BJ (cell line): ENCODE measurements around the gene FANK1. TPM values are rescaled to one million over a fixed set of nuclear protein-coding genes. Genes with fewer than 3 reads are reported as not detected.
"Not testable (repeated sequence)": the region's sequence is repeated elsewhere in the genome, so short reads cannot be mapped to it uniquely, and the experiment has no call there.

Experiments
- CTCF ChIA-PET: fragments of 350-600 bp; formaldehyde crosslinking; extraction: SDS; loops from one replicate; lab custom pipeline; 2021; ENCODE audit warnings: antibody characterized with exemption, inconsistent platforms; lab: Yijun Ruan, JAX
- POLR2A ChIA-PET: fragments of 300-600 bp; sonication (Branson Sonifier 250); formaldehyde crosslinking; extraction: SDS; loops from one replicate; lab custom pipeline; 2021; ENCODE audit warnings: antibody characterized with exemption; lab: Charles Lee
- DNase-seq: peaks from one replicate; pipeline ENCODE4 v3.0.0-alpha.2; 2011; ENCODE audit warnings: low read depth
- H3K27me3 ChIP-seq: 2 replicates; pipeline ENCODE4 v1.6.0; 2011; ENCODE audit warnings: low read length; ENCODE audit not compliant: control insufficient read depth, insufficient read depth
- H3K36me3 ChIP-seq: 2 replicates; pipeline ENCODE4 v1.5.1; 2011; ENCODE audit warnings: low read length; ENCODE audit not compliant: control insufficient read depth, insufficient read depth
- H3K4me3 ChIP-seq: 2 replicates; pipeline ENCODE4 v1.5.1; 2011; ENCODE audit warnings: low read depth, mild to moderate bottlenecking, control low read depth, low read length
- polyA minus RNA-seq: library from RNA; depleted of rRNA, polyadenylated mRNA; stranded (reverse); fragments of >200 nt; gene quantifications from 2 replicates; pipeline ENCODE4 v1.2.3, GENCODE V29; 2011; rRNA and poly(A)+ RNA removed
- polyA plus RNA-seq: library from polyadenylated mRNA; depleted of rRNA; stranded (reverse); fragments of >200 nt; gene quantifications from 2 replicates; pipeline ENCODE4 v1.2.3, GENCODE V29; 2011; rRNA removed
- TF ChIP-seq, protein P1 (sequence below): IDR thresholded peaks from 2 replicates; pipeline ENCODE4 v1.5.1; 2011; ENCODE audit warnings: low read depth, mild to moderate bottlenecking, control low read depth, inconsistent platforms, low read length, moderate library complexity; ENCODE audit not compliant: insufficient read depth

Gene FANK1
- 1.8 and 2.4 TPM in 2 replicates for polyA plus RNA-seq
- polyA minus RNA-seq: 1.1 and 2.4 TPM in 2 replicates

GRCh38 chr10:125896088-125896934, at the start of gene FANK1:
TSS of gene FANK1 (plus strand) at chr10:125896564. CDS start at chr10:125896643, 79 bp downstream.
- H3K27me3 ChIP-seq, CTCF ChIA-PET, H3K36me3 ChIP-seq, DNase-seq, POLR2A ChIA-PET: not testable (repeated sequence)
- peak within 1 kb of the TSS; percentile 86 for H3K4me3 ChIP-seq

DNA sequence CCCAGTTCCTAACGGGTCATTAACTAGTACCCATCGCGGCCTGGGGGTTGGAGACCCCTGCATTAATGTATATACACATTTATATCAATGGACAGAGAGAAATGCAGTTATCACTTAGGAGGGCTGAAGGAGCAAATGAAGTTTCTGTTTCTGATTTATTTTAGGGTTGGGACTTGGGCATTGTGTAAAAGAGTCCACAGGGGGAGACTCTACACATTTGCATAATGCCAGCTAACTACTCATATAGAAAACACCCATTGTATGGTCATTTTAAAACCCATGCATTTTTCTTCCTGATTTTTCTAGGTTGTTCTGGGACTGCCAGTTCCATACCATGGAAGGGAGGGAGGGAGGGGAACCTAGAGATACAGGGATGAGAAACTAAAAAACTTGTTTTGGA, 49.5 kb upstream of the FANK1 start:
- peaks cover 13% of the 10 kb centered on the region for H3K36me3 ChIP-seq
- TF ChIP-seq, protein P1, sequence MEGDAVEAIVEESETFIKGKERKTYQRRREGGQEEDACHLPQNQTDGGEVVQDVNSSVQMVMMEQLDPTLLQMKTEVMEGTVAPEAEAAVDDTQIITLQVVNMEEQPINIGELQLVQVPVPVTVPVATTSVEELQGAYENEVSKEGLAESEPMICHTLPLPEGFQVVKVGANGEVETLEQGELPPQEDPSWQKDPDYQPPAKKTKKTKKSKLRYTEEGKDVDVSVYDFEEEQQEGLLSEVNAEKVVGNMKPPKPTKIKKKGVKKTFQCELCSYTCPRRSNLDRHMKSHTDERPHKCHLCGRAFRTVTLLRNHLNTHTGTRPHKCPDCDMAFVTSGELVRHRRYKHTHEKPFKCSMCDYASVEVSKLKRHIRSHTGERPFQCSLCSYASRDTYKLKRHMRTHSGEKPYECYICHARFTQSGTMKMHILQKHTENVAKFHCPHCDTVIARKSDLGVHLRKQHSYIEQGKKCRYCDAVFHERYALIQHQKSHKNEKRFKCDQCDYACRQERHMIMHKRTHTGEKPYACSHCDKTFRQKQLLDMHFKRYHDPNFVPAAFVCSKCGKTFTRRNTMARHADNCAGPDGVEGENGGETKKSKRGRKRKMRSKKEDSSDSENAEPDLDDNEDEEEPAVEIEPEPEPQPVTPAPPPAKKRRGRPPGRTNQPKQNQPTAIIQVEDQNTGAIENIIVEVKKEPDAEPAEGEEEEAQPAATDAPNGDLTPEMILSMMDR: no peak
- ChIA-PET CTCF (interaction anchor here (0.6 kb wide), 1 partner anchor 1113 kb away, joined by 3 read pairs; no protein-coding TSS in a partner anchor), POLR2A (no interaction called here)
- DNase-seq: no peak
- no peak overlapping the region for H3K4me3 ChIP-seq
- H3K27me3 ChIP-seq: no peaks in the 10 kb centered on the region

DNA sequence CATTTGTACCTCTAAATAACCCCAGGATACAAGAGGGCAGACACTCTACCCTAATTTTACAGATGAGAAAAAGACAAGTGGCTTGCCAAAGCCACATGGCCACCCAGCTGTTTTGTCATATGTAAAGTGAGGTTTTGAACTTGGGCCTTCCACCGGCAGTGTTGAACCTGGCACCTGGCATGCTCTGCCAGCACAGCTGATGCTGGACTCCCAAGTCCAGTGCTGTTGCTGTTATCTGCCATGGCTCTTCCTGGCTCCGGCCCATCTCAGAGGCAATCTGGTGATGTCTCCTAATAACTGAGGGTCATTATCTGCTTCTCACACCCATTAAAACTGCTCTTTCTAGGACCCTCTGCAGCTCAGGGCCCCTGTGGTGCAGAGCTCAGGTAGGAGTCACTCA, 48.0 kb upstream of the FANK1 start:
- H3K36me3 ChIP-seq: peaks cover 13% of the 10 kb centered on the region
- H3K4me3 ChIP-seq: no peak overlapping the region
- CTCF ChIA-PET: no interaction called here
- TF ChIP-seq, protein P1: no peak
- H3K27me3 ChIP-seq: no peaks in the 10 kb centered on the region
- POLR2A ChIA-PET: no interaction called here
- DNase-seq: no peak

GRCh38 chr10:125848857-125849256, 47.5 kb upstream of the FANK1 start:
- ChIA-PET POLR2A (no interaction called here), CTCF (no interaction called here)
- TF ChIP-seq, protein P1: no peak
- Histone ChIP-seq H3K36me3 (peaks cover 13% of the 10 kb centered on the region), H3K4me3 (no peak overlapping the region), H3K27me3 (no peaks in the 10 kb centered on the region)
- DNase-seq: no peak

DNA sequence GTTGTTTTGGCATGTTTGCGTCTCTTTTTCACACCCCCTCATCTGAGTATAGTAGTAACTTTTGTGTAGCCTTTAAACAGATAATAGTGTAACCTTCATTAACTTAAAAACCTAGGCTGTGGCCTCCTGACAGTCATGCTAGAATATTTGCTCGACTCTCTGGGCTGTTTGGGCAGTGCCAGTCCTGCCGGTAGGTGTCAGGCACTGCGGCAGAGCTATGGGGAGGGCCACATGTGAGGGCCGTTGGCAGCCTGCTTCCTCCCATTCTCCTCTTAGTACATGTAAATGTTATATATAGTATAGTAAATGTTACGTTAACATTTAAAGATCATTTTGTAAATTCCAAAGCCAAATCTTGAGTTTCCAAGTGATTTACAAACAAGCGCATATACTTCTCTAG, 46.9 kb upstream of the FANK1 start:
- peaks cover 14% of the 10 kb centered on the region for H3K36me3 ChIP-seq
- H3K27me3 ChIP-seq: no peaks in the 10 kb centered on the region
- CTCF ChIA-PET: no interaction called here
- H3K4me3 ChIP-seq: no peak overlapping the region
- TF ChIP-seq, protein P1: no peak
- POLR2A ChIA-PET: no interaction called here
- DNase-seq: no peak
